HG02981 (cell line): ENCODE results near the gene KRT25.
"Not testable (repeated sequence)": the region's sequence is repeated elsewhere in the genome, so short reads cannot be mapped to it uniquely, and the experiment has no call there.

Source experiments
- ATAC-seq: cut with Tn5 transposase; IDR thresholded peaks from one replicate; pipeline ENCODE4 v1.9.1; 2021; ENCODE audit warnings: mild to moderate bottlenecking, moderate library complexity; ENCODE audit not compliant: unreplicated experiment

KRT25 gene

GRCh38 chr17:40760105-40761016, 5.2 kb upstream of the KRT25 start:
- no peak for ATAC-seq

GRCh38 chr17:40753804-40754203, 1.3 kb downstream of the KRT25 start:
- ATAC-seq: no peak

- ATAC-seq: no peak
Measured at GRCh38 chr17:40751065-40751464, 4.1 kb downstream of the KRT25 start.

GRCh38 chr17:40750391-40750790, 4.7 kb downstream of the KRT25 start:
- ATAC-seq: no peak

GRCh38 chr17:40748666-40749065, 6.5 kb downstream of the KRT25 start:
- ATAC-seq: not testable (repeated sequence)

GRCh38 chr17:40738553-40738952, 16.6 kb downstream of the KRT25 start:
- ATAC-seq: no peak

GRCh38 chr17:40735016-40735415, 20.1 kb downstream of the KRT25 start:
- no peak for ATAC-seq

GRCh38 chr17:40734018-40734417, 21.1 kb downstream of the KRT25 start:
- no peak for ATAC-seq

- ATAC-seq: no peak
Measured at GRCh38 chr17:40730970-40731369, 24.2 kb downstream of the KRT25 start.

- ATAC-seq: no peak
Measured at GRCh38 chr17:40727447-40728231, 27.5 kb downstream of the KRT25 start.

- no peak for ATAC-seq
Measured at GRCh38 chr17:40726919-40727318, 28.2 kb downstream of the KRT25 start.

- ATAC-seq: no peak
Measured at GRCh38 chr17:40724656-40725055, 30.5 kb downstream of the KRT25 start.

GRCh38 chr17:40722241-40722640, 32.9 kb downstream of the KRT25 start:
- no peak for ATAC-seq

GRCh38 chr17:40720899-40721298, 34.2 kb downstream of the KRT25 start:
- ATAC-seq: no peak

- ATAC-seq: no peak
Measured at GRCh38 chr17:40718930-40719329, 36.2 kb downstream of the KRT25 start.

GRCh38 chr17:40717776-40718175, 37.4 kb downstream of the KRT25 start:
- ATAC-seq: no peak

- ATAC-seq: no peak
Measured at GRCh38 chr17:40714473-40714872, 40.7 kb downstream of the KRT25 start.

GRCh38 chr17:40707745-40708144, 47.4 kb downstream of the KRT25 start:
- ATAC-seq: no peak

- ATAC-seq: no peak
Measured at GRCh38 chr17:40705584-40705983, 49.5 kb downstream of the KRT25 start.

GRCh38 chr17:40703652-40704051, 51.5 kb downstream of the KRT25 start, which contains the start of gene KRT24:
KRT24 (minus strand) TSS chr17:40703752; CDS start chr17:40703693, 59 bp downstream.
- no peak for ATAC-seq

- ATAC-seq: no peak
Measured at GRCh38 chr17:40702271-40702670, 52.9 kb downstream of the KRT25 start.

- ATAC-seq: no peak
Measured at GRCh38 chr17:40699853-40700252, 55.3 kb downstream of the KRT25 start.
